ENCODE measurements around the gene DALRD3.

DALRD3 gene

DNA sequence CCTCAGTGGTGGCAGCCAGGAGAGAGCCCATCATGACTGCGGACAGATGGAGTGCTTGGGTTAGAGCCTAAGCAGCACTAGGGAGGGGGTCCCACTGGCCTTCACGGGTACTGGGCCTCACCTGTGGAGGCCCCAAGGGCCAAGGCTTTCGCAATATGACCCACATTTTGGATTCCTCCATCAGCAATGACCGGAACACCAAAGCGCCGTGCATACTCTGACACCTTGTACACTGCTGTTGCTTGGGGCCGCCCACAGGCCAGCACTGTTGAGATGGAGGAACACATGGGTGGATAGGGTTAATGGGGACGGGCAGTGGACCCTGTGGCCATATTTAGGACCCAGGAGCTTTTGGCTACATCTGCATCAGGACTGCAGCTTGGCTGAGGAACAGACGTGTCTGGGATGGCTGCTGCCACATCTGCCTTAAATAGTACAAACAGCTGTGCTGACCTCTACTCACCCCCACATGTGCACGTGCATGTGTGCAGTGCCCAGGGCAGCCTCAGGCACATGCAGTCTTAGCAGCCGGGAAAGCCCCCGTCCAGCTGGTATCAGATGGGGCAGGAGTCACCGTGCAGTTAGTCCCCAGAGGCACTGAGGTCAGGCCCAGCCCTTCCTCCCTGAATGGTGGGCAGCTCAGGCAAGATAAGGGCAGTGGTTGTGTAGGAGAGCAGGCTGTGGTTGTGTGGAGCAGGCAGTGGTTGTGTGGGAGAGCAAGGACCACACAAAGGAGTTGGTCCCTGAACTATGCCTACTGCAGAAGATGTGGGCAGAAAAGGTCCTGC, 6.8 kb upstream of the DALRD3 start:
- Mint-ChIP-seq H3K27ac (peak overlapping the region; percentile 80), H3K4me3 (no peak overlapping the region), H3K36me3 (ENCODE audit: low read depth) (peaks cover 40% of the 10 kb centered on the region), H3K27me3 (ENCODE audit: low read depth, poor library complexity) (no peaks in the 10 kb centered on the region), H3K4me1 (peaks cover 47% of the 10 kb centered on the region), H3K9me3 (no peaks in the 10 kb centered on the region)
- no peak for TF ChIP-seq CTCF (IDR thresholded peaks at IDR 0.05)
- DNase-seq: no peak

- Mint-ChIP-seq H3K27ac (no peak overlapping the region), H3K27me3 (ENCODE audit: low read depth, poor library complexity) (no peaks in the 10 kb centered on the region), H3K36me3 (ENCODE audit: low read depth) (peaks cover 40% of the 10 kb centered on the region), H3K4me1 (peaks cover 52% of the 10 kb centered on the region), H3K4me3 (no peak overlapping the region), H3K9me3 (no peaks in the 10 kb centered on the region)
- no peak for TF ChIP-seq CTCF (IDR thresholded peaks at IDR 0.05)
- DNase-seq: no peak
Observed at GRCh38 chr3:49024449-49024848, 6.1 kb upstream of the DALRD3 start.

GRCh38 chr3:49023775-49024174, 5.4 kb upstream of the DALRD3 start:
- Mint-ChIP-seq H3K4me1 (peaks cover 48% of the 10 kb centered on the region), H3K27ac (peak overlapping the region; percentile 64), H3K9me3 (no peaks in the 10 kb centered on the region), H3K27me3 (ENCODE audit: low read depth, poor library complexity) (no peaks in the 10 kb centered on the region), H3K36me3 (ENCODE audit: low read depth) (peaks cover 40% of the 10 kb centered on the region), H3K4me3 (peak overlapping the region; percentile 93)
- TF ChIP-seq CTCF (IDR thresholded peaks at IDR 0.05): no peak
- DNase-seq: no peak

GRCh38 chr3:49022688-49023171, 4.3 kb upstream of the DALRD3 start:
- Mint-ChIP-seq H3K4me3 (peak overlapping the region; percentile 93), H3K36me3 (ENCODE audit: low read depth) (peaks cover 33% of the 10 kb centered on the region), H3K4me1 (peaks cover 40% of the 10 kb centered on the region), H3K27me3 (ENCODE audit: low read depth, poor library complexity) (no peaks in the 10 kb centered on the region), H3K27ac (peak overlapping the region; percentile 99), H3K9me3 (no peaks in the 10 kb centered on the region)
- peak; percentile 20 for DNase-seq
- no peak for TF ChIP-seq CTCF (IDR thresholded peaks at IDR 0.05)

- H3K27ac Mint-ChIP-seq: peak within 1 kb of the TSS; percentile 99
- H3K9me3 Mint-ChIP-seq: no peaks in the 10 kb centered on the region
- DNase-seq: peak; percentile 97
- peaks cover 26% of the 10 kb centered on the region for H3K36me3 Mint-ChIP-seq (ENCODE audit: low read depth)
- no peaks in the 10 kb centered on the region for H3K27me3 Mint-ChIP-seq (ENCODE audit: low read depth, poor library complexity)
- TF ChIP-seq CTCF (IDR thresholded peaks at IDR 0.05): peak; percentile 93
- H3K4me1 Mint-ChIP-seq: peaks cover 41% of the 10 kb centered on the region
- peak within 1 kb of the TSS; percentile 96 for H3K4me3 Mint-ChIP-seq
Observed at GRCh38 chr3:49021813-49022687, 3.7 kb upstream of the DALRD3 start, which contains the start of gene NDUFAF3. Gene NDUFAF3 (plus strand): TSS chr3:49022121. CDS start chr3:49022145, 24 bp downstream.
